Measurements from ENCODE around the gene SYTL1.

The SYTL1 gene

DNA sequence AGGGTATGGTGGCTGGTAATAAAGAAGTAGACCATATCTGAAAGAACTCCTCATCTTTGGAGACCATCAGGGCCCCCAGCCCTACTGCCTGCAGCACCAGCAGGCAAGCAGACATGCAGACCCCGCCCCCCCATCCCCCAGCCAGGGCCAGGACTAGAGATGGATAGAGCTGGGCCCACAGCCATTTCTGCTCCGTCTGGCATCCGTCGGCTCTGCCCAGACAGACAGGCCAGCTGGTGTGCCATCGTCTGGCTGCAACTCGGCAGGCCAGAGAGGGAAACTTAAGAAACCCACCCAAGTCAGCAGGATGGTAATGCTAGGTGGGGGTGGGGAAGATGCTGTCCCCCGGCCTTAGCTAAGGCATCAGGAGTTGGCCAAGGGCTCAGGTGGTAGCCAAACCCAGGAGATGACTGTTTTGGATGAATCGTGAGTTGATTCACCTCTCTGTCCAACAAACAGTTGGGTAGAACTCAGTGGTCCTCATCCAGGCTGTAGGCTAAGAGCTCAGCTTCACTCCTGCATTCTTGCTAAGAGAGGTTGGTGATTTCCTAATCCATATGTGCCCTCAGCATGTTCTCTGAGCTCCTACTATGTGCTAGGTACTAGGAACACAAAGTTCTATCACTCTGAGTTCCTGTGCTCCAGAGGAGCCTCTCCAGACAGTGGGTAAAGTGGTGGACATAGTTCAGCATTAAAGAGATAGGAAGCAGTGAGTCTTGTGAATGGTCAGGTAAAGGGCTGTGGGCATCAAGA is 43.0 kb upstream of the SYTL1 start:
- TF ChIP-seq REST (IDR thresholded peaks at IDR 0.05; ENCODE audit: low read depth) (no peak), CREB1 (IDR thresholded peaks at IDR 0.05; ENCODE audit: low read depth) (no peak), TAF1 (IDR thresholded peaks at IDR 0.05; ENCODE audit: low read depth) (no peak), RAD21 (IDR thresholded peaks at IDR 0.05; ENCODE audit: low read depth) (no peak), EP300 (IDR thresholded peaks at IDR 0.05; ENCODE audit: borderline replicate concordance) (no peak), TEAD4 (IDR thresholded peaks at IDR 0.05) (no peak), FOXM1 (IDR thresholded peaks at IDR 0.05; ENCODE audit: borderline replicate concordance, low read depth) (no peak), MAX (IDR thresholded peaks at IDR 0.05) (no peak), CEBPB (IDR thresholded peaks at IDR 0.05) (no peak), TCF12 (IDR thresholded peaks at IDR 0.05; ENCODE audit: low read depth) (no peak), EGR1 (IDR thresholded peaks at IDR 0.05) (no peak), YY1 (IDR thresholded peaks at IDR 0.05; ENCODE audit: low read depth) (no peak), ZBTB7A (IDR thresholded peaks at IDR 0.05; ENCODE audit: low read depth) (no peak), NFIC (IDR thresholded peaks at IDR 0.05) (no peak)
- TF ChIP-seq, protein P1, sequence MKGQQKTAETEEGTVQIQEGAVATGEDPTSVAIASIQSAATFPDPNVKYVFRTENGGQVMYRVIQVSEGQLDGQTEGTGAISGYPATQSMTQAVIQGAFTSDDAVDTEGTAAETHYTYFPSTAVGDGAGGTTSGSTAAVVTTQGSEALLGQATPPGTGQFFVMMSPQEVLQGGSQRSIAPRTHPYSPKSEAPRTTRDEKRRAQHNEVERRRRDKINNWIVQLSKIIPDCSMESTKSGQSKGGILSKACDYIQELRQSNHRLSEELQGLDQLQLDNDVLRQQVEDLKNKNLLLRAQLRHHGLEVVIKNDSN (IDR thresholded peaks at IDR 0.05): no peak

DNA sequence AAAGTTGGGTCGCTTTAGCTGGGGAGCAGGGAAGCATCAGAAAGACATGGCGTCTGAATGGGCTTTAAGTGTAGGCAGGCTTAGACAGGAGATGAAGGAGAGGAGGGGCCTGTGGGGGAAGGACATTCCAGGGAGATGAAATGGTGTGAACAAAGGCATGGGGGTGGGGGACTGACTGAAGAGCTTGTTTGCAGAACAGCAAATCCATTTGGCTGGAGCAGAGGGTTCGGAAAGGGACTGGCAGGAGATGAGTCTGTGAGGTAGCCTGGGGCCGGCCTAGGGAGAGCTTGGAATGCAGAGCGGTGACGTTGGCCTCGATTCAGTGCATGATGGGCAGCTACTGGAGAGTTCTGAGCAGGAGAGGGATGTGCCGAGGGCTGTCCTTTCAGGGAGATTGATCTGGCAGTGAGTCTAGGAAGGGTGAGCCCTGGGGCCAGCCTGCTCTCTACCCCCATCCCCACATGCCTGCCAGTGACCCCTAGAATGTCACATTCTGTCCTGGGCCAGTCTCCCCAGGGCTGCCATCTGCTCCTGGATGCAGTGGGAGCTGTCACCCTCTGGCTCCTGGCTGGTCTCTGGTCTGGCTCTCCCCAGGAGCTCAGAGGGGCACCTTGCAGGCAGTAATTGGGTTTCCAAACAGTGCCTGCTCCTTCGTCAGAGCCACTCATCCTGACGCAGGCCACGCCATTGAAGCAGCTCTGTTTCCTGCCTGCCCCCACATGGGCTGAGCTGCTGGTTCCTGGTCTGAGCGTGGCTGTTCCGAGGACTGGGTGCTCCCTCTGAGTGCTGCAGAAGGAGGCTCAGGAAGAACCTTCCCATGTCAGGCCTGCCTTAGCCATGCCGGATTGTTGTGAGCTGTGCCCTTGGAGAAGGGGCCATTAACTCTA is 42.2 kb upstream of the SYTL1 start:
- TF ChIP-seq MAX (IDR thresholded peaks at IDR 0.05): no peak
- 0 out of 2 replicates have a peak, but pooled peaks have one; percentile 28 for TF ChIP-seq TAF1 (IDR thresholded peaks at IDR 0.05; ENCODE audit: low read depth)

GRCh38 chr1:27300341-27301051 is 41.3 kb upstream of the SYTL1 start:
- no peak for TF ChIP-seq EP300 (IDR thresholded peaks at IDR 0.05; ENCODE audit: borderline replicate concordance)
- no peak for TF ChIP-seq TEAD4 (IDR thresholded peaks at IDR 0.05)
- TF ChIP-seq REST (IDR thresholded peaks at IDR 0.05; ENCODE audit: low read depth): no peak
- peak; percentile 96 for TF ChIP-seq RAD21 (IDR thresholded peaks at IDR 0.05; ENCODE audit: low read depth)
- TF ChIP-seq NFIC (IDR thresholded peaks at IDR 0.05): peak; percentile 42
- no peak for TF ChIP-seq MAX (IDR thresholded peaks at IDR 0.05)
- no peak for TF ChIP-seq TAF1 (IDR thresholded peaks at IDR 0.05; ENCODE audit: low read depth)
- TF ChIP-seq, protein P1 (IDR thresholded peaks at IDR 0.05): no peak

- no peak for TF ChIP-seq RAD21 (IDR thresholded peaks at IDR 0.05; ENCODE audit: low read depth)
These were observed 40.8 kb upstream of the SYTL1 start for GRCh38 chr1:27301052-27301422.

- no peak for TF ChIP-seq ZBTB7A (IDR thresholded peaks at IDR 0.05; ENCODE audit: low read depth)
- TF ChIP-seq FOXM1 (IDR thresholded peaks at IDR 0.05; ENCODE audit: borderline replicate concordance, low read depth): no peak
- TF ChIP-seq REST (IDR thresholded peaks at IDR 0.05; ENCODE audit: low read depth): no peak
- no peak for TF ChIP-seq CREB1 (IDR thresholded peaks at IDR 0.05; ENCODE audit: low read depth)
- TF ChIP-seq, protein P1 (IDR thresholded peaks at IDR 0.05): no peak
- no peak for TF ChIP-seq CEBPB (IDR thresholded peaks at IDR 0.05)
- no peak for TF ChIP-seq NFIC (IDR thresholded peaks at IDR 0.05)
- no peak for TF ChIP-seq TCF12 (IDR thresholded peaks at IDR 0.05; ENCODE audit: low read depth)
- TF ChIP-seq MAX (IDR thresholded peaks at IDR 0.05): no peak
These were observed 40.1 kb upstream of the SYTL1 start for GRCh38 chr1:27301582-27302199.
